Suprapubic skin (tissue), 4 donors: ENCODE data around the gene CST4. TPM values are rescaled to one million over a fixed set of nuclear protein-coding genes. Genes with fewer than 3 reads are reported as not detected.

Source experiments
- DNase-seq, 2 donors: peaks; one replicate each; pipeline ENCODE4 v3.0.0-alpha.2; 2019; ENCODE audit warnings: low spot score in 2 of 2
- H3K27ac ChIP-seq: fragments of 200-600 bp; sonication (generic); one replicate; pipeline ENCODE4 v1.5.1; 2019
- H3K27me3 ChIP-seq: fragments of 200-600 bp; sonication (generic); one replicate; pipeline ENCODE4 v1.5.1; 2019
- H3K36me3 ChIP-seq: fragments of 200-600 bp; sonication (generic); one replicate; pipeline ENCODE4 v1.5.1; 2019
- H3K4me1 ChIP-seq: fragments of 200-600 bp; sonication (generic); one replicate; pipeline ENCODE4 v1.5.1; 2019
- H3K4me3 ChIP-seq: fragments of 200-600 bp; sonication (generic); one replicate; pipeline ENCODE4 v1.5.1; 2019; ENCODE audit warnings: mild to moderate bottlenecking
- H3K9me3 ChIP-seq: fragments of 200-600 bp; sonication (generic); one replicate; pipeline ENCODE4 v1.5.1; 2019
- EP300 ChIP-seq: sonication (generic); formaldehyde crosslinking; IDR thresholded peaks from one replicate; pipeline ENCODE4 v1.6.1; 2017; ENCODE audit warnings: antibody characterized with exemption
- POLR2A ChIP-seq, 2 donors: fragments of 450-650 bp; IDR thresholded peaks; one replicate each; pipeline ENCODE4 v1.6.1; 2017; ENCODE audit warnings: antibody characterized with exemption in 2 of 2, mild to moderate bottlenecking in 2 of 2, moderate library complexity in 2 of 2
- POLR2AphosphoS5 ChIP-seq, 3 donors: sonication (generic); formaldehyde crosslinking; IDR thresholded peaks; one replicate each; pipeline ENCODE4 v1.6.1; 2017; ENCODE audit warnings: antibody characterized with exemption in 3 of 3
- WGBS: methylation state at CpG from one replicate; pipeline ENCODE4 v1.1.5; 2018; 5-methylcytosine and 5-hydroxymethylcytosine counted together
- total RNA-seq, 4 donors: library from RNA; depleted of rRNA; stranded (reverse); fragments of >200 nt; gene quantifications; one replicate each; pipeline ENCODE4 v1.1.0, GENCODE V29; 2016
- TF ChIP-seq, protein P1 (sequence below), 2 donors: fragments of 200-600 bp in 1 of 2; fragments of 450-650 bp in 1 of 2; sonication (generic) in 1 of 2; IDR thresholded peaks; one replicate each; pipeline ENCODE4 v1.5.1; 2016 to 2019; ENCODE audit warnings: antibody characterized with exemption in 2 of 2, mild to moderate bottlenecking in 1 of 2, moderate library complexity in 1 of 2

CST4 gene
- total RNA-seq, 4 donors from 2014 or later = not detected

DNA sequence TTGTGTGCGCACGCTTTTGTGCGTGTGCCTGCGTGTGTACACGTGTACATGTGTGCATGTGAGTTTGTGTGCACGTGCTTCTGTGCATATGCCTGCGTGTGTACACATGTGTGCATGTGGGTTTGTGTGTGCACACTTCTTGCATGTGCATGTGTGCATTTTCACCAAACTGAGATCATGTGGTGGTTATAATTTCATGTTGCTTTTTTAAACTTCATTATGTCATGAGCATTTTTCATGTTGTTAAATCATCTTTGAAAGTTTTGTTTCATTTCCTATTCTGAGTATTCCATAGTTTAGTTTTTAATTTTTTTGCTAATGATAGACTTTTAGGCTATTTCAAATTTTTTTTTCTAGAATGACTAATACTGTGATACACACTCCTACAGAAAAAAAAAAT, 44.7 kb downstream of the CST4 start:
- H3K4me1 ChIP-seq = peaks cover 19% of the 10 kb centered on the region
- no peak overlapping the region for H3K27ac ChIP-seq
- no peak for DNase-seq
- H3K27me3 ChIP-seq = no peaks in the 10 kb centered on the region
- TF ChIP-seq, protein P1, sequence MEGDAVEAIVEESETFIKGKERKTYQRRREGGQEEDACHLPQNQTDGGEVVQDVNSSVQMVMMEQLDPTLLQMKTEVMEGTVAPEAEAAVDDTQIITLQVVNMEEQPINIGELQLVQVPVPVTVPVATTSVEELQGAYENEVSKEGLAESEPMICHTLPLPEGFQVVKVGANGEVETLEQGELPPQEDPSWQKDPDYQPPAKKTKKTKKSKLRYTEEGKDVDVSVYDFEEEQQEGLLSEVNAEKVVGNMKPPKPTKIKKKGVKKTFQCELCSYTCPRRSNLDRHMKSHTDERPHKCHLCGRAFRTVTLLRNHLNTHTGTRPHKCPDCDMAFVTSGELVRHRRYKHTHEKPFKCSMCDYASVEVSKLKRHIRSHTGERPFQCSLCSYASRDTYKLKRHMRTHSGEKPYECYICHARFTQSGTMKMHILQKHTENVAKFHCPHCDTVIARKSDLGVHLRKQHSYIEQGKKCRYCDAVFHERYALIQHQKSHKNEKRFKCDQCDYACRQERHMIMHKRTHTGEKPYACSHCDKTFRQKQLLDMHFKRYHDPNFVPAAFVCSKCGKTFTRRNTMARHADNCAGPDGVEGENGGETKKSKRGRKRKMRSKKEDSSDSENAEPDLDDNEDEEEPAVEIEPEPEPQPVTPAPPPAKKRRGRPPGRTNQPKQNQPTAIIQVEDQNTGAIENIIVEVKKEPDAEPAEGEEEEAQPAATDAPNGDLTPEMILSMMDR (IDR thresholded peaks at IDR 0.05) = no peak
- TF ChIP-seq EP300 (no peak), POLR2AphosphoS5 (IDR thresholded peaks at IDR 0.05) (no peak), POLR2A (IDR thresholded peaks at IDR 0.05) (no peak)
- H3K4me3 ChIP-seq = no peak overlapping the region
- no peaks in the 10 kb centered on the region for H3K36me3 ChIP-seq
- H3K9me3 ChIP-seq = no peaks in the 10 kb centered on the region
- WGBS = 93% methylated on average over 7 of the region's 7 CpGs

DNA sequence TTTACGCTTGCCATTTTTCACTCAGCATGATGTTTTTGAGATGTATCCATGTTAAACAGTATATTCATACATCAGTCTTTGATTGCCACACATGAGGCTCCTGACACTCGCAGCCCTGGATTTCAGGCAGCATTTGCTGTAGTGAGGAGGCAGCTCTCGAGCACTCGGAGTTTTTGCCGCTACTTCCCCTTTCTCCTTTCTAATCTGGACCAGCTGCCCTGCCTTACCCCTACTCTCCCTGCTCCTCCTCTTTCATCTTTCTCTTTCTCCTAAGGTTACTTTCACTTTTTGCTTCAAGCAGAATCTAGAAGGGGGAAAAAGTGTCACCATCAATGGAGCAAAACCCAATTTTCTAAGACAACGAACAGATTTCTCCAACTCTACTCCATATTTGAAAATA, 45.2 kb downstream of the CST4 start:
- H3K36me3 ChIP-seq = no peaks in the 10 kb centered on the region
- H3K27me3 ChIP-seq = no peaks in the 10 kb centered on the region
- 65% methylated on average over 6 of the region's 6 CpGs for WGBS
- DNase-seq = no peak
- H3K27ac ChIP-seq = no peak overlapping the region
- H3K4me1 ChIP-seq = peaks cover 20% of the 10 kb centered on the region
- TF ChIP-seq POLR2A (IDR thresholded peaks at IDR 0.05) (no peak), EP300 (no peak), POLR2AphosphoS5 (IDR thresholded peaks at IDR 0.05) (no peak)
- TF ChIP-seq, protein P1 (IDR thresholded peaks at IDR 0.05) = no peak
- H3K9me3 ChIP-seq = no peaks in the 10 kb centered on the region
- no peak overlapping the region for H3K4me3 ChIP-seq

GRCh38 chr20:23641936-23642751, 46.7 kb downstream of the CST4 start:
- WGBS = 52% methylated on average over 12 of the region's 12 CpGs
- DNase-seq = no peak
- no peaks in the 10 kb centered on the region for H3K9me3 ChIP-seq
- TF ChIP-seq, protein P1 (IDR thresholded peaks at IDR 0.05) = no peak
- TF ChIP-seq EP300 (no peak), POLR2A (IDR thresholded peaks at IDR 0.05) (no peak), POLR2AphosphoS5 (IDR thresholded peaks at IDR 0.05) (no peak)
- no peaks in the 10 kb centered on the region for H3K27me3 ChIP-seq
- H3K36me3 ChIP-seq = no peaks in the 10 kb centered on the region
- peak overlapping the region; percentile 18 for H3K27ac ChIP-seq
- peaks cover 27% of the 10 kb centered on the region for H3K4me1 ChIP-seq
- H3K4me3 ChIP-seq = no peak overlapping the region

DNA sequence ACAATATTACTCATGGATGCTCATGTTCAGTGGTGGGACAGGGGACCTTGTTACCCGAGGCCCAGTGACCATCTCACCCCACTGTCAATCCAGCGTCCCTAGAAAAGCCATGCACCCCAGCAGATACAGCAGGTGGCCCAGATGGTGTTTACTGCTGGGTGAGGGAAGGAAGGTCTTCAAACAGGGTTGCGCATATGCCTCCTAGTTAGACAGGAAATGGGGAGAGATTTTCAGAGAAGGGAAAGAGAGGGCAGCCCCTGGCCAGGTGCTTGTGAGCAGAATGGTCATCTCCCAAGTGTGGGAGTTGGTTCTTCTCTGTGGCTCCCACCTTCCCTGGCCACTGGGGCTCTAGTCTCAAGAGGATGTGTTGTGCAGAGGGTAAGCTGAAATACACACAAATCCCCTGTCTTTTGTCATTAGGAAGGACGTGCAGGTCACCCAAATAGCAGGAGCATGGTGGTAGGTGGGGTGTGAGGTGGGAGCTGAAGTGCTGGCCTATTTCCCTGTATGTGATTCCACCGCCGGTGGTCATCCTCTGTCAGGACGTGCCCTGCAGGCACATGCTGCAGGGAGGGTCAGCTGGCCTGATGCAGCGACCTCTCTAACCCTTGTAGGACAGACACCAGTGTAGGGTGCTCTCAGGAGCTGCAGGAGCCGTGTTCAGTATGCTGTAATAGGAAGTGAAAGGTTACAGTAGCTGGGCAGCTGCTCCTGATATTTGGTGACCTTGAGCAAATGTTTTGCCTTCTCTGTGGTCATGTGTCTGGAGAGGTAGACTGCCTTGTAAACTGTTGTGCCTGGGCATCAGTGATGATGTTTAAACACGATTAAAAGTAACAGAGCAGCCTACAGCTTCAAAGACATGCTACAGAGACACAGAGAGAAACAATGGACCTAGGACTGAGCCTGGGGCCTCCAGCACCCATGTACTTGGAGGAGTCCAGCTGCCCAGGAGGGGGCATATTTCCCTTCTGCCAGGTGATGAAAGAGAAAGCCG, 47.9 kb downstream of the CST4 start:
- Histone ChIP-seq H3K9me3 (no peaks in the 10 kb centered on the region), H3K27me3 (no peaks in the 10 kb centered on the region), H3K4me1 (peaks cover 38% of the 10 kb centered on the region), H3K36me3 (no peaks in the 10 kb centered on the region), H3K4me3 (no peak overlapping the region), H3K27ac (no peak overlapping the region)
- TF ChIP-seq POLR2AphosphoS5 (IDR thresholded peaks at IDR 0.05) (no peak), POLR2A (IDR thresholded peaks at IDR 0.05) (no peak), EP300 (no peak)
- TF ChIP-seq, protein P1 (IDR thresholded peaks at IDR 0.05) = no peak
- 86% methylated on average over 6 of the region's 11 CpGs for WGBS
- DNase-seq = no peak
